ENCODE data around the gene RANGRF. TPM values are rescaled to one million over a fixed set of nuclear protein-coding genes. Genes with fewer than 3 reads are reported as not detected.

Gene RANGRF
- total RNA-seq, 2 donors from 2014 or later = 24.1 to 29.9 TPM

- no peaks in the 10 kb centered on the region for H3K9me3 ChIP-seq
- no peaks in the 10 kb centered on the region for H3K4me1 ChIP-seq
- H3K27ac ChIP-seq = no peak overlapping the region
- H3K36me3 ChIP-seq = no peaks in the 10 kb centered on the region
- H3K4me3 ChIP-seq = no peak overlapping the region
- no peak for DNase-seq (ENCODE audit: low spot score)
- TF ChIP-seq, protein P1, sequence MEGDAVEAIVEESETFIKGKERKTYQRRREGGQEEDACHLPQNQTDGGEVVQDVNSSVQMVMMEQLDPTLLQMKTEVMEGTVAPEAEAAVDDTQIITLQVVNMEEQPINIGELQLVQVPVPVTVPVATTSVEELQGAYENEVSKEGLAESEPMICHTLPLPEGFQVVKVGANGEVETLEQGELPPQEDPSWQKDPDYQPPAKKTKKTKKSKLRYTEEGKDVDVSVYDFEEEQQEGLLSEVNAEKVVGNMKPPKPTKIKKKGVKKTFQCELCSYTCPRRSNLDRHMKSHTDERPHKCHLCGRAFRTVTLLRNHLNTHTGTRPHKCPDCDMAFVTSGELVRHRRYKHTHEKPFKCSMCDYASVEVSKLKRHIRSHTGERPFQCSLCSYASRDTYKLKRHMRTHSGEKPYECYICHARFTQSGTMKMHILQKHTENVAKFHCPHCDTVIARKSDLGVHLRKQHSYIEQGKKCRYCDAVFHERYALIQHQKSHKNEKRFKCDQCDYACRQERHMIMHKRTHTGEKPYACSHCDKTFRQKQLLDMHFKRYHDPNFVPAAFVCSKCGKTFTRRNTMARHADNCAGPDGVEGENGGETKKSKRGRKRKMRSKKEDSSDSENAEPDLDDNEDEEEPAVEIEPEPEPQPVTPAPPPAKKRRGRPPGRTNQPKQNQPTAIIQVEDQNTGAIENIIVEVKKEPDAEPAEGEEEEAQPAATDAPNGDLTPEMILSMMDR (IDR thresholded peaks at IDR 0.05) = no peak
- no peaks in the 10 kb centered on the region for H3K27me3 ChIP-seq
Measured at GRCh38 chr17:8282345-8282744, 6.1 kb upstream of the RANGRF start.

GRCh38 chr17:8283356-8283755 lies 5.1 kb upstream of the RANGRF start:
- no peaks in the 10 kb centered on the region for H3K9me3 ChIP-seq
- no peak overlapping the region for H3K4me3 ChIP-seq
- H3K4me1 ChIP-seq = peaks cover 0 to 7% of the 10 kb centered on the region in 2 donors
- DNase-seq (ENCODE audit: low spot score) = no peak
- no peak overlapping the region for H3K27ac ChIP-seq
- TF ChIP-seq, protein P1 (IDR thresholded peaks at IDR 0.05) = no peak
- no peaks in the 10 kb centered on the region for H3K27me3 ChIP-seq
- no peaks in the 10 kb centered on the region for H3K36me3 ChIP-seq

- Histone ChIP-seq H3K9me3 (no peaks in the 10 kb centered on the region), H3K27ac (no peak overlapping the region), H3K4me1 (peaks cover 0 to 10% of the 10 kb centered on the region in 2 donors), H3K4me3 (no peak overlapping the region), H3K36me3 (no peaks in the 10 kb centered on the region), H3K27me3 (no peaks in the 10 kb centered on the region)
- no peak for DNase-seq (ENCODE audit: low spot score)
- TF ChIP-seq, protein P1 (IDR thresholded peaks at IDR 0.05) = no peak
Measured at GRCh38 chr17:8284126-8284525, 4.3 kb upstream of the RANGRF start.

DNA sequence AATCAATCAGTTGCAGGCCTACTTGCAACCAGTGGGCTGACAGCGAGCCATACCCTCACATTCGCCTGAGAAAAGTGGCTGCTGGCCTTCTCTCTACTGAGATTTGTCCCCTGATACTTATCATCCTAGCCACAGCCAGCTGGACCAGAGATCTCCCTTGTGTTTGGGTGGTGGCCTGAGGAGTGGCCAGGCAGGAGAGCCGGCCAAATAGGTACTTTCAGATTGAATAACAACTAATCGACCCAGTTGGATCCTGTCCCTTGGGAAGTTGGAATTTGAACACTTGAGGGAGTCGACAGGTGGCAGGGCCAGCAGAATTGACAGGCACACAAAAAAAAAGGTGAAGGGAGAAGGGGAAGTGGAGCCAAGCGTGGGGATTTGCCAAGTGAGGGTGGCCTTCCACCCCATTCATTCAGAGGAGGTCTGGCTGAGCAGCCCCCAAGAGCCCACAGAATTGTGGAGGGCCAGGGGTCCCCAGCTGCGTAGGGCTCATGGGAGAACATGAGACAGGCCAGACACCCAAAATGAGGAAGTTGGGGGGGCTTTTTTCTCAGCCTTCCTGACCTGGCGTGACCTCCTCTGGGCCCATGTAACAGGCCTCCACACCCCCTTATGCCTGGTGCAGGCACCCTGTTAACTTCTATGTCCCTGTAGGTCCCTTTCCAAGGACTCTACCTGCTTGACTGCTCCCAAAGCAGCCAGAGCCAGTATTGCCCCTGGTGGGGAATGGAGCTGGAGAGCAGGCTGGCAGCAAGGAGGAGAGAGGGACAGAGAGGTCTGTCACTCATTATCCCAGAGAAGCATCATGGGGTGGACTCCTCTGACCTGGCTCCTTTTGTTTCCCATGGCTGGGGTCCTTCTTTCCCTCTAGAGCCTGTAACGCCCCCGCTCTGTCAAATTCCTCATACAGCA lies 2.9 kb upstream of the RANGRF start:
- Histone ChIP-seq H3K4me1 (peaks cover 0 to 20% of the 10 kb centered on the region in 2 donors), H3K36me3 (no peaks in the 10 kb centered on the region), H3K4me3 (no peak overlapping the region), H3K27ac (no peak overlapping the region), H3K9me3 (no peaks in the 10 kb centered on the region), H3K27me3 (no peaks in the 10 kb centered on the region)
- TF ChIP-seq, protein P1 (IDR thresholded peaks at IDR 0.05) = no peak
- no peak for DNase-seq (ENCODE audit: low spot score)

GRCh38 chr17:8287651-8288335 lies 677 bp upstream of the RANGRF start:
- Histone ChIP-seq H3K4me1 (peaks cover 0 to 20% of the 10 kb centered on the region in 2 donors), H3K36me3 (no peaks in the 10 kb centered on the region), H3K27me3 (no peaks in the 10 kb centered on the region), H3K27ac (peak overlapping the region; percentile 92 to 97), H3K9me3 (no peaks in the 10 kb centered on the region), H3K4me3 (peak overlapping the region; percentile 71 to 79)
- TF ChIP-seq, protein P1 (IDR thresholded peaks at IDR 0.05) = no peak
- no peak for DNase-seq (ENCODE audit: low spot score)

Measured in right atrium auricular region (tissue), 2 donors.